Gastrocnemius medialis (tissue), 4 donors: ENCODE data around the gene CAMP. TPM values are rescaled to one million over a fixed set of nuclear protein-coding genes. Genes with fewer than 3 reads are reported as not detected.

ENCODE experiments used
- ATAC-seq, 2 donors: fragments of 150-250 bp; one replicate each; pipeline ENCODE4 v1.9.1; 2016
- DNase-seq, 2 donors: peaks; one replicate each; pipeline ENCODE4 v3.0.0-alpha.2; 2019
- H3K27ac ChIP-seq, 4 donors: fragments of 200-600 bp; sonication (generic); 1 replicate in 1 of 4; 2 replicates in 3 of 4; pipeline ENCODE4 v1.5.1; 2016 to 2018; ENCODE audit warnings: mild to moderate bottlenecking in 2 of 4, moderate library complexity in 1 of 4
- H3K27me3 ChIP-seq, 3 donors: fragments of 200-600 bp; sonication (generic) in 2 of 3; 1 replicate in 1 of 3; 2 replicates in 2 of 3; pipeline versions ENCODE4 v1.5.1 to v1.6.0; 2016 to 2019; ENCODE audit warnings: mild to moderate bottlenecking in 1 of 3, moderate library complexity in 1 of 3
- H3K36me3 ChIP-seq, 2 donors: fragments of 200-600 bp; sonication (generic) in 1 of 2; one replicate each; pipeline ENCODE4 v1.5.1; 2017 to 2018
- H3K4me1 ChIP-seq, 2 donors: fragments of 200-600 bp; sonication (generic) in 1 of 2; one replicate each; pipeline ENCODE4 v1.5.1; 2016 to 2017; ENCODE audit warnings: mild to moderate bottlenecking in 2 of 2
- H3K4me3 ChIP-seq, 4 donors: fragments of 200-600 bp; sonication (generic) in 3 of 4; 1 replicate in 1 of 4; 2 replicates in 3 of 4; pipeline ENCODE4 v1.5.1; 2016 to 2019; ENCODE audit warnings: mild to moderate bottlenecking in 2 of 4
- H3K9me3 ChIP-seq, 3 donors: fragments of 200-600 bp; sonication (generic) in 2 of 3; 1 replicate in 1 of 3; 2 replicates in 2 of 3; pipeline ENCODE4 v1.5.1; 2016 to 2019
- POLR2A ChIP-seq, 2 donors: fragments of 450-650 bp; IDR thresholded peaks; one replicate each; pipeline ENCODE4 v1.6.1; 2017; ENCODE audit warnings: antibody characterized with exemption in 2 of 2, mild to moderate bottlenecking in 2 of 2, moderate library complexity in 2 of 2
- in situ Hi-C, 4 donors: fragments of 200-750 bp; cut with MboI; loops; one replicate each; pipeline versions ENCODE4 v1.15.0 to v1.8.0; 2017; ENCODE audit warnings: low sequenced_read_pairs in 4 of 4
- intact Hi-C: fragments of 100-400 bp; cut with DNase I; formaldehyde crosslinking; loops from one replicate; pipeline ENCODE4 v1.15.1; 2023; ENCODE audit warnings: low total_unique reads
- total RNA-seq, 4 donors: library from RNA; depleted of rRNA; stranded (reverse); fragments of >200 nt; gene quantifications; one replicate each; pipeline versions ENCODE4 v1.1.0 to v1.2.3, GENCODE V29; 2016
- TF ChIP-seq, protein P1 (sequence below), 5 experiments: fragments of 450-650 bp in 3 of 5; fragments of 200-600 bp in 2 of 5; sonication (generic) in 2 of 5; IDR thresholded peaks in 4 of 5; conservative IDR thresholded peaks in 1 of 5; 1 replicate in 4 of 5; 2 replicates in 1 of 5; pipeline ENCODE4 v1.5.1; 2016 to 2019; ENCODE audit warnings: antibody characterized with exemption in 5 of 5, mild to moderate bottlenecking in 3 of 5, moderate library complexity in 3 of 5

CAMP gene
- total RNA-seq, 4 donors from 2014 or later: not detected

DNA sequence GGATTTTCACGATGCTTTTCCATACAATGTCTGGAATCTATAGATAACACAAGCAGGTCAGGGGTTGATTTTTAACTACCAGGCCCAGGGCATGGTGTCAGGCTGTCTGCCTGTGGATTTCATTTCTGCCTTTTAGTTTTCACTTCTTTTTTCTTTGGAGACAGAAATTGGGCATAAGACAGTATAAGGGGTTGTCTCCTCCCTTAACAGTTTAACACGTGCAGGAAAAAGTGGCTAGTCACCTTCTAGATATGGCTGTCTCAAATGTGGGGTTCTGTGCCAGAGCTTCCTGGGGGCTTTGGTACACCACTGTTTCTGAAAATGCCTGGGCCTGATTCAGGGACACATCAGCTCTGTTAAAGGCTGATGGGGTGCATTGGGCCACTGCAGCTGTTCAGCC is 10.2 kb downstream of the CAMP start:
- ATAC-seq (no peak), DNase-seq (no peak)
- Histone ChIP-seq H3K27ac (no peak overlapping the region), H3K27me3 (no peaks in the 10 kb centered on the region), H3K4me1 (peaks cover 4 to 16% of the 10 kb centered on the region in 2 donors), H3K9me3 (no peaks in the 10 kb centered on the region), H3K4me3 (no peak overlapping the region), H3K36me3 (no peaks in the 10 kb centered on the region)
- intact Hi-C loops (loop anchor here (5.0 kb wide), 1 partner anchor 204 kb away; no protein-coding TSS in a partner anchor), in situ Hi-C loops (no loop called here)
- TF ChIP-seq, protein P1, sequence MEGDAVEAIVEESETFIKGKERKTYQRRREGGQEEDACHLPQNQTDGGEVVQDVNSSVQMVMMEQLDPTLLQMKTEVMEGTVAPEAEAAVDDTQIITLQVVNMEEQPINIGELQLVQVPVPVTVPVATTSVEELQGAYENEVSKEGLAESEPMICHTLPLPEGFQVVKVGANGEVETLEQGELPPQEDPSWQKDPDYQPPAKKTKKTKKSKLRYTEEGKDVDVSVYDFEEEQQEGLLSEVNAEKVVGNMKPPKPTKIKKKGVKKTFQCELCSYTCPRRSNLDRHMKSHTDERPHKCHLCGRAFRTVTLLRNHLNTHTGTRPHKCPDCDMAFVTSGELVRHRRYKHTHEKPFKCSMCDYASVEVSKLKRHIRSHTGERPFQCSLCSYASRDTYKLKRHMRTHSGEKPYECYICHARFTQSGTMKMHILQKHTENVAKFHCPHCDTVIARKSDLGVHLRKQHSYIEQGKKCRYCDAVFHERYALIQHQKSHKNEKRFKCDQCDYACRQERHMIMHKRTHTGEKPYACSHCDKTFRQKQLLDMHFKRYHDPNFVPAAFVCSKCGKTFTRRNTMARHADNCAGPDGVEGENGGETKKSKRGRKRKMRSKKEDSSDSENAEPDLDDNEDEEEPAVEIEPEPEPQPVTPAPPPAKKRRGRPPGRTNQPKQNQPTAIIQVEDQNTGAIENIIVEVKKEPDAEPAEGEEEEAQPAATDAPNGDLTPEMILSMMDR (IDR thresholded peaks at IDR 0.05 in 4 of 5, conservative IDR thresholded peaks at IDR 0.05 in 1 of 5): no peak
- TF ChIP-seq POLR2A (IDR thresholded peaks at IDR 0.05): no peak

DNA sequence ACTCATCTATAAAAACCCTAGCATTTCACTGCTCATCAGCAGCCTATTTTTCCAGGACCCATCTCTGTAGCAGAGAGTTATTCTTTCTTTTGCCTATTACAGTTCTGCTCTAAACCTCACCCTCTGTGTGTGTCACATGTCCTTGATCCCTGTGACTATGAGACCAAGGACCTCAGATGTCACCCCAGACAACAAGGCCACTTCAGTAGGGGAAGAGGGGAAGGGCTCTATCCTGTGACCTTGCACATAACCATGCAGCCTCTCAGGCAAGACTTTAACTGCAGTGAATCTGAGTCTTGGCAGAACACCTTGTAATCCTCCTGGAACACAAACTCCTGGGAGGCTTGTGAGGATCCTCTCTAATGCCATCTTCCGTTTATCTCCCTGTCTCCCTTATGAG is 13.2 kb downstream of the CAMP start:
- Histone ChIP-seq H3K27me3 (no peaks in the 10 kb centered on the region), H3K4me1 (peaks cover 13 to 22% of the 10 kb centered on the region in 2 donors), H3K4me3 (no peak overlapping the region), H3K9me3 (no peaks in the 10 kb centered on the region), H3K27ac (peak overlapping the region in 3 of 4 donors; percentile 46 to 73 (median 69)), H3K36me3 (no peaks in the 10 kb centered on the region)
- in situ Hi-C loops (no loop called here), intact Hi-C loops (no loop called here)
- TF ChIP-seq, protein P1 (IDR thresholded peaks at IDR 0.05 in 4 of 5, conservative IDR thresholded peaks at IDR 0.05 in 1 of 5): no peak
- DNase-seq (peak; percentile 22 to 36), ATAC-seq (peak; percentile 22 to 50)

DNA sequence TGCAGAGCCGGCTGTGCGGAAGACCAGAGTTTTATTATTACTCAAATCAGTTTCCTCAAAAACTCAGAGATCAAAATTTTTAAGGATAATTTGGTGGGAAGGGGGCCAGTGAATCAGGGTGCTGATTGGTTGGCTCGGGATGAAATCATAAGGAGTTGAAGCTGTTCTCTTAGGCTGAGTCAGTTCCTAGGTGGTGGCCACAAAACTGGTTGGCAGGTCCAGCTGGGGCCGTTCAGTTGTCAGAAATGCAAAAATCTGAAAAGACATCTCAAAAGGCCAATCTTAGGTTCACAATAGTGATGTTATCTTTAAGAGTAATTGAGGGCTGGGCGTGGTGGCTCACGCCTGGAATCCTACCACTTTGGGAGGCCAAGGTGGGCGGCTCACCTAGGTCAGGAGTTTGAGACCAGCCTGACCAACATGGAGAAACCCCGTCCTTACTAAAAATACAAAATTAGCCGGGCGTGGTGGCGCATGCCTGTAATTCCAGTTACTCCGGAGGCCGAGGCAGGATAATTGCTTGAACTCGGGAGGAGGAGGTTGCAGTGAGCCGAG is 15.3 kb downstream of the CAMP start:
- in situ Hi-C loops: no loop called here
- intact Hi-C loops: no loop called here
- no peak for ATAC-seq

DNA sequence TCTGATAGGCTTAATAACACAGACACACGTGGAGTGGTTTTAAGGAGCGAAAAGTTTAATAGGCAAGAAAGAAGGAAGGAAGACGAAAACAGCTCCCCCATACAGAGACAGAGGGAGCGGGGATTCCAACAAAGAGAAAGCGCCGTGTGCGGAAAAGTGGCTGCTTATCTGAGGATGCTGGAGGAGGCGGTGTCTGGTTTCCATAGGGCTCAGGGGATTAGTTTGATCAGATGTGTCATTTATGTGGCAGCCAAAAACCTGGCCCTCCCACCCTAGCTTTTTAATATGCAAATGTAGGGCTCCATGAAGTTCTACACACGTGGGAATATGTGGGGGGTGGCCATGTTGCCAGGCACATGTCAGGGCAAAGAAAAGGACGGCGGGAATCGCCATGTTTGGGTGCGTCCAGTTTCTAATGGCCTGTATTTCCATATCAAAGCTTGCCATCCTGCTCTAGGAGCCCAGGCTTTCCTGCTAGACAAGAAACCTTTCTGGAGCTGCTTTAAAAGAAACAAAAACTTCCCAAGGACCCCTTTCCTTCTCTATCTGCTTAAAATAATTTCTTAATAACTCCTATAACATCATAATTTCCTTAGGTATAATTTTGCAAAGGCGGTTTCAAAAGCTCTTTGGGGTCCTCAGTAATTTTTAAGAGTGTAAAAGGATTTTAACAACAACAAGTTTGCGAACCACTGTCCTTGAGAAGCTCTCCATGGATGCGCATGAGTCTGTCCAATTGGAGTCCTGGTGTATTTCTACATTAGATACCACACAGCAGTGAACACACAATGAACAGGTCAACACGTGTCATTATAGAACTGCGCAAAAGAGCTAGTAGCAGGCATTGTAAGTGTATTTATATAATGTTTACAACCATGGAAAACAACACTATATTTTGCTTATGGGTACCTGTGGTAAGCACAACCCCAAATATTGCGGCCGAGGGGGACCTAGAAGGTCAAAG is 17.0 kb downstream of the CAMP start:
- TF ChIP-seq, protein P1 (IDR thresholded peaks at IDR 0.05 in 4 of 5, conservative IDR thresholded peaks at IDR 0.05 in 1 of 5): no peak
- no peak for TF ChIP-seq POLR2A (IDR thresholded peaks at IDR 0.05)
- H3K27me3 ChIP-seq: no peaks in the 10 kb centered on the region
- in situ Hi-C loops: no loop called here
- peaks cover 20 to 24% of the 10 kb centered on the region in 2 donors for H3K4me1 ChIP-seq
- intact Hi-C loops: no loop called here
- peak overlapping the region; percentile 81 to 96 (median 88) for H3K4me3 ChIP-seq
- no peaks in the 10 kb centered on the region for H3K9me3 ChIP-seq
- peak overlapping the region; percentile 75 to 88 (median 84) for H3K27ac ChIP-seq
- H3K36me3 ChIP-seq: no peaks in the 10 kb centered on the region
- ATAC-seq: peak in 1 of 2 donors; percentile 23
- no peak for DNase-seq

More for the DNA sequence above, 15.3 kb downstream of the CAMP start:
- Histone ChIP-seq H3K27me3 (no peaks in the 10 kb centered on the region), H3K27ac (no peak overlapping the region), H3K4me1 (peaks cover 20% of the 10 kb centered on the region in 2 donors), H3K9me3 (no peaks in the 10 kb centered on the region), H3K36me3 (no peaks in the 10 kb centered on the region), H3K4me3 (no peak overlapping the region)
- DNase-seq: no peak
- no peak for TF ChIP-seq POLR2A (IDR thresholded peaks at IDR 0.05)
- TF ChIP-seq, protein P1 (IDR thresholded peaks at IDR 0.05 in 4 of 5, conservative IDR thresholded peaks at IDR 0.05 in 1 of 5): no peak
